ENCODE data around the gene VTCN1. TPM values are rescaled to one million over a fixed set of nuclear protein-coding genes. Genes with fewer than 3 reads are reported as not detected.

The VTCN1 gene
- polyA plus RNA-seq, 2 of the 4 experiments (the other 2 are of a cell fraction) = 0.04 to 0.18 TPM

DNA sequence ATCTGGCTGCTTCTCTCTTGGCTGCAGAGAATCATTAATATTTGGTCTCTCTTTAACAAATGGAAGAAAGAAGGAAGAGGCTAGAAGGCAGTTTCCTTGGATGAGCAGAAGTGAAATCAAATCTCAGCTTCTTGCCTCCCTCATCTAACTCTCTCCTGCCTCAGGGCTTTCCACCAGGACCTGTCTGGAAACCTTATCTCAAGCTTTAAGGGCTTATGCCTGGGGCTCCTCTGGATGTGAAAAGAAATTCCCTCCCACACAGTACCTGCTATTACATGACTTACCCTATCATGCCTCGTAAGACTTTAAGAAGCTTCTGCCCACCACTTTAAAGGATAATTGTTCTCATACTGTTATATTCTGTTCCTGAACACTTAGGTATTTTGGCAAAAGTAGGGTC, 8.9 kb downstream of the VTCN1 start:
- ATAC-seq = no peak
- POLR2A ChIA-PET = no interaction called here
- H3K27ac ChIP-seq = no peak overlapping the region
- DNase-seq (ENCODE audit: low read depth in 1 of 2, low spot score in 1 of 2) = no peak
- H3K4me3 ChIP-seq = no peak overlapping the region
- TF ChIP-seq GATA3 (IDR thresholded peaks at IDR 0.05; ENCODE audit: borderline replicate concordance) = no peak
- TF ChIP-seq ZSCAN20 (CRISPR knock-in tag; IDR thresholded peaks at IDR 0.05) = no peak
- no peak for TF ChIP-seq ZC3H11A (IDR thresholded peaks at IDR 0.05)
- TF ChIP-seq, protein P1, sequence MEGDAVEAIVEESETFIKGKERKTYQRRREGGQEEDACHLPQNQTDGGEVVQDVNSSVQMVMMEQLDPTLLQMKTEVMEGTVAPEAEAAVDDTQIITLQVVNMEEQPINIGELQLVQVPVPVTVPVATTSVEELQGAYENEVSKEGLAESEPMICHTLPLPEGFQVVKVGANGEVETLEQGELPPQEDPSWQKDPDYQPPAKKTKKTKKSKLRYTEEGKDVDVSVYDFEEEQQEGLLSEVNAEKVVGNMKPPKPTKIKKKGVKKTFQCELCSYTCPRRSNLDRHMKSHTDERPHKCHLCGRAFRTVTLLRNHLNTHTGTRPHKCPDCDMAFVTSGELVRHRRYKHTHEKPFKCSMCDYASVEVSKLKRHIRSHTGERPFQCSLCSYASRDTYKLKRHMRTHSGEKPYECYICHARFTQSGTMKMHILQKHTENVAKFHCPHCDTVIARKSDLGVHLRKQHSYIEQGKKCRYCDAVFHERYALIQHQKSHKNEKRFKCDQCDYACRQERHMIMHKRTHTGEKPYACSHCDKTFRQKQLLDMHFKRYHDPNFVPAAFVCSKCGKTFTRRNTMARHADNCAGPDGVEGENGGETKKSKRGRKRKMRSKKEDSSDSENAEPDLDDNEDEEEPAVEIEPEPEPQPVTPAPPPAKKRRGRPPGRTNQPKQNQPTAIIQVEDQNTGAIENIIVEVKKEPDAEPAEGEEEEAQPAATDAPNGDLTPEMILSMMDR (IDR thresholded peaks at IDR 0.05) = no peak
- no peak for TF ChIP-seq POLR2A (IDR thresholded peaks at IDR 0.05; ENCODE audit: low read length)
- TF ChIP-seq HEYL (CRISPR knock-in tag; IDR thresholded peaks at IDR 0.05) = no peak
- TF ChIP-seq MYC (IDR thresholded peaks at IDR 0.05; ENCODE audit: borderline replicate concordance, low read length) = no peak
- TF ChIP-seq MAFK (IDR thresholded peaks at IDR 0.05; ENCODE audit: partially characterized antibody) = no peak
- TF ChIP-seq, protein P2, sequence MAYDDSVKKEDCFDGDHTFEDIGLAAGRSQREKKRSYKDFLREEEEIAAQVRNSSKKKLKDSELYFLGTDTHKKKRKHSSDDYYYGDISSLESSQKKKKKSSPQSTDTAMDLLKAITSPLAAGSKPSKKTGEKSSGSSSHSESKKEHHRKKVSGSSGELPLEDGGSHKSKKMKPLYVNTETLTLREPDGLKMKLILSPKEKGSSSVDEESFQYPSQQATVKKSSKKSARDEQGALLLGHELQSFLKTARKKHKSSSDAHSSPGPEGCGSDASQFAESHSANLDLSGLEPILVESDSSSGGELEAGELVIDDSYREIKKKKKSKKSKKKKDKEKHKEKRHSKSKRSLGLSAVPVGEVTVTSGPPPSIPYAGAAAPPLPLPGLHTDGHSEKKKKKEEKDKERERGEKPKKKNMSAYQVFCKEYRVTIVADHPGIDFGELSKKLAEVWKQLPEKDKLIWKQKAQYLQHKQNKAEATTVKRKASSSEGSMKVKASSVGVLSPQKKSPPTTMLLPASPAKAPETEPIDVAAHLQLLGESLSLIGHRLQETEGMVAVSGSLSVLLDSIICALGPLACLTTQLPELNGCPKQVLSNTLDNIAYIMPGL (CRISPR knock-in tag; IDR thresholded peaks at IDR 0.05; ENCODE audit: borderline replicate concordance) = no peak
- TF ChIP-seq MAZ (IDR thresholded peaks at IDR 0.05; ENCODE audit: borderline replicate concordance, low read depth, low read length) = no peak
- no peak for TF ChIP-seq HOXA7 (CRISPR knock-in tag; IDR thresholded peaks at IDR 0.05)
- no peak for TF ChIP-seq RARB (CRISPR knock-in tag; IDR thresholded peaks at IDR 0.05)
- TF ChIP-seq TFCP2L1 (CRISPR knock-in tag; IDR thresholded peaks at IDR 0.05) = no peak
- no peak for TF ChIP-seq NR3C1 (IDR thresholded peaks at IDR 0.05)
- no peak for TF ChIP-seq ZNF302 (CRISPR knock-in tag; IDR thresholded peaks at IDR 0.05)
- TF ChIP-seq, protein P3, sequence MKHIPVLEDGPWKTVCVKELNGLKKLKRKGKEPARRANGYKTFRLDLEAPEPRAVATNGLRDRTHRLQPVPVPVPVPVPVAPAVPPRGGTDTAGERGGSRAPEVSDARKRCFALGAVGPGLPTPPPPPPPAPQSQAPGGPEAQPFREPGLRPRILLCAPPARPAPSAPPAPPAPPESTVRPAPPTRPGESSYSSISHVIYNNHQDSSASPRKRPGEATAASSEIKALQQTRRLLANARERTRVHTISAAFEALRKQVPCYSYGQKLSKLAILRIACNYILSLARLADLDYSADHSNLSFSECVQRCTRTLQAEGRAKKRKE (CRISPR knock-in tag; IDR thresholded peaks at IDR 0.05; ENCODE audit: low read depth) = no peak
- no peak for TF ChIP-seq EHF (CRISPR knock-in tag; IDR thresholded peaks at IDR 0.05)
- no peak for TF ChIP-seq PHF8 (IDR thresholded peaks at IDR 0.05; ENCODE audit: borderline replicate concordance, low read depth)
- no peaks in the 10 kb centered on the region for H3K4me1 ChIP-seq
- no peak overlapping the region for H3K4me2 ChIP-seq
- FAIRE-seq = no peak
- CTCF ChIA-PET = interaction anchor here (0.8 kb wide), 1 partner anchor 9 kb away, joined by 3 read pairs; the partner anchor contains the start of gene VTCN1
- 53% methylated on average over 1 of the region's 1 CpG for WGBS (ENCODE audit: missing lambda C conversion rate)
- no peaks in the 10 kb centered on the region for H3K9me3 ChIP-seq

DNA sequence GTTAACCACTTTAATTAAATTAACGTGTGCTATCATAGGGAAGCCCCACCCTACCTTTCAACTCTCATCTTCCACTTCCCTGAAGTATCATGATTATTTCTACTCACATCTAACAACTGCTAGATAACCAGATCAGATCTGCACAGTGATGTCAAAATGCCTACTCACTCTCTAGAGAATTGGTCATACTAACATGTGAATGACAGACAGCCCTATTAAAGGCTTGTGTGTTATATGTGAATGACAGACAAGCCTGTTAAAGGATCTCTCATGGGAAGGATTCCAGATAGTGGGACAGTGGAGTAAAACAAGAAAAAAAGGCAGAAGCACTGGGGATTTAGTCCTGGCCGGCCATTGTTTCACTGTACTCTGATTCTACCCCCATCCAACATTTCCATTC, 12.6 kb downstream of the VTCN1 start:
- DNase-seq (ENCODE audit: low read depth in 1 of 2, low spot score in 1 of 2) (no peak), ATAC-seq (no peak), FAIRE-seq (no peak)
- Histone ChIP-seq H3K4me2 (no peak overlapping the region), H3K4me3 (no peak overlapping the region), H3K27ac (no peak overlapping the region), H3K9me3 (no peaks in the 10 kb centered on the region), H3K4me1 (no peaks in the 10 kb centered on the region)
- 61% methylated on average over 2 of the region's 2 CpGs for WGBS (ENCODE audit: missing lambda C conversion rate)
- ChIA-PET CTCF (no interaction called here), POLR2A (no interaction called here)
- TF ChIP-seq MAFK (IDR thresholded peaks at IDR 0.05; ENCODE audit: partially characterized antibody) = no peak
- no peak for TF ChIP-seq POLR2A (IDR thresholded peaks at IDR 0.05; ENCODE audit: low read length)
- no peak for TF ChIP-seq SREBF2 (IDR thresholded peaks at IDR 0.05)
- no peak for TF ChIP-seq RARB (CRISPR knock-in tag; IDR thresholded peaks at IDR 0.05)
- no peak for TF ChIP-seq EHF (CRISPR knock-in tag; IDR thresholded peaks at IDR 0.05)
- TF ChIP-seq POLR2AphosphoS2 (conservative IDR thresholded peaks at IDR 0.05; ENCODE audit: low read length) = no peak
- TF ChIP-seq, protein P4, sequence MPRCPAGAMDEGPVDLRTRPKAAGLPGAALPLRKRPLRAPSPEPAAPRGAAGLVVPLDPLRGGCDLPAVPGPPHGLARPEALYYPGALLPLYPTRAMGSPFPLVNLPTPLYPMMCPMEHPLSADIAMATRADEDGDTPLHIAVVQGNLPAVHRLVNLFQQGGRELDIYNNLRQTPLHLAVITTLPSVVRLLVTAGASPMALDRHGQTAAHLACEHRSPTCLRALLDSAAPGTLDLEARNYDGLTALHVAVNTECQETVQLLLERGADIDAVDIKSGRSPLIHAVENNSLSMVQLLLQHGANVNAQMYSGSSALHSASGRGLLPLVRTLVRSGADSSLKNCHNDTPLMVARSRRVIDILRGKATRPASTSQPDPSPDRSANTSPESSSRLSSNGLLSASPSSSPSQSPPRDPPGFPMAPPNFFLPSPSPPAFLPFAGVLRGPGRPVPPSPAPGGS (IDR thresholded peaks at IDR 0.05) = no peak
- TF ChIP-seq ESRRA (IDR thresholded peaks at IDR 0.05; ENCODE audit: borderline replicate concordance, low read length) = no peak
- TF ChIP-seq SMC3 (IDR thresholded peaks at IDR 0.05) = no peak
- TF ChIP-seq JUN (IDR thresholded peaks at IDR 0.05) = no peak
- TF ChIP-seq NR3C1 (IDR thresholded peaks at IDR 0.05) = no peak
- TF ChIP-seq CBX8 (IDR thresholded peaks at IDR 0.05) = no peak
- TF ChIP-seq FOSB (CRISPR knock-in tag; IDR thresholded peaks at IDR 0.05) = no peak
- no peak for TF ChIP-seq ZSCAN20 (CRISPR knock-in tag; IDR thresholded peaks at IDR 0.05)
- TF ChIP-seq PHF8 (IDR thresholded peaks at IDR 0.05; ENCODE audit: borderline replicate concordance, low read depth) = no peak
- no peak for TF ChIP-seq HOXA7 (CRISPR knock-in tag; IDR thresholded peaks at IDR 0.05)

Data from A549 (cell line).